Dendritic cell treated with granulocyte-macrophage colony-stimulating factor and Interleukin-4, amounts not matched to agents 40 ng/mL and 50 ng/mL, for 4 days (primary cell): ENCODE measurements around the gene CC2D2B.
"Not testable (repeated sequence)": the region's sequence is repeated elsewhere in the genome, so short reads cannot be mapped to it uniquely, and the experiment has no call there.

Source experiments
- H3K27ac Mint-ChIP-seq: one replicate; pipeline ENCODE4 v1.8.0; 2022; ENCODE audit warnings: mild to moderate bottlenecking, mixed read lengths
- H3K27me3 Mint-ChIP-seq: one replicate; pipeline ENCODE4 v1.8.0; 2022; ENCODE audit warnings: mild to moderate bottlenecking, mixed read lengths
- H3K36me3 Mint-ChIP-seq: one replicate; pipeline ENCODE4 v1.8.0; 2022; ENCODE audit warnings: low read depth, mixed read lengths
- H3K4me1 Mint-ChIP-seq: one replicate; pipeline ENCODE4 v1.8.0; 2022; ENCODE audit warnings: low read depth, mixed read lengths
- H3K4me3 Mint-ChIP-seq: one replicate; pipeline ENCODE4 v1.8.0; 2022; ENCODE audit warnings: mild to moderate bottlenecking, moderate library complexity, mixed read lengths
- H3K9me3 Mint-ChIP-seq: one replicate; pipeline ENCODE4 v1.8.0; 2022; ENCODE audit warnings: mixed read lengths
- intact Hi-C: fragments of 100-400 bp; cut with micrococcal nuclease; formaldehyde crosslinking; loops from one replicate; pipeline ENCODE4 v1.15.0; 2022

CC2D2B gene

DNA sequence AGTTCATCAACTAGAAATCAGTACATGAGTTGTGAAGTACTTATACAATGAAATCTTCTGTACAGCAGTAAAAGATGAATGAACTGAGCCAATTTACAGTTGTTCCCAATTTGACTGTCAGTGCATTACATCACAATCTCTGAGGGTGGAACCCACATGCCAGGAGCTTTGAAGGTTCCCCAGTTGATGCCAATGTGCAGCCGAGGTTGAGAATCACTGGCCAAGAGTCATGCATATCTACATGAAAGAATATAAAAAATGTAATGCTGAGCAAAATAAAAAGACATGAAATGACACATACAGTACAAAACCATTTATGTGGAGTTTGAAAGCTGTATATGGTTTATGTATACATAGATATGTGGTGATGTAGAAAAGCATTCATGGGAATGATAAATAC, 113.6 kb downstream of the CC2D2B start:
- intact Hi-C loops = no loop called here
- Mint-ChIP-seq H3K27me3 (no peaks in the 10 kb centered on the region), H3K9me3 (no peaks in the 10 kb centered on the region), H3K27ac (no peak overlapping the region), H3K4me3 (no peak overlapping the region), H3K4me1 (no peaks in the 10 kb centered on the region), H3K36me3 (no peaks in the 10 kb centered on the region)

DNA sequence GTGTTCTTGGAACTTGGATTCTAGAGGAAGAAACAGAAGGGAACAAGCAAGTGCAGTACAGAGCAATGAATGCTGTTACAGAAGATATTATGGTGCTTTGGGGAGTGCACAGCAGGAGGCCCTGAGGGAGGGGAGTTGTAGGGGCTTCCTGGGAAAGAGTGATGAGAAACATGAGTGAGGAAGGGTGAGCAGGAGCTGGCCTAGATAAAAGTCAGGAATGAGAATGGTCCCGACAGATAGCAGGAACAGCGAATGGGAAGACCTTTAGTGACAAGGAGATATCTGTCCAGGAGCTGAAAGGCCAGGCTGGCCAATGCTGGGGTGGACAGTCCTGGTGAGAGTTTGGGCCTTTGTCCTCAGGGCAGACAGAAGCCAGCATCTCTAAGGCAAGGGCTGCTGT, 115.0 kb downstream of the CC2D2B start:
- Mint-ChIP-seq H3K4me1 (no peaks in the 10 kb centered on the region), H3K27ac (no peak overlapping the region), H3K9me3 (no peaks in the 10 kb centered on the region), H3K36me3 (no peaks in the 10 kb centered on the region), H3K27me3 (no peaks in the 10 kb centered on the region), H3K4me3 (no peak overlapping the region)
- intact Hi-C loops = no loop called here

DNA sequence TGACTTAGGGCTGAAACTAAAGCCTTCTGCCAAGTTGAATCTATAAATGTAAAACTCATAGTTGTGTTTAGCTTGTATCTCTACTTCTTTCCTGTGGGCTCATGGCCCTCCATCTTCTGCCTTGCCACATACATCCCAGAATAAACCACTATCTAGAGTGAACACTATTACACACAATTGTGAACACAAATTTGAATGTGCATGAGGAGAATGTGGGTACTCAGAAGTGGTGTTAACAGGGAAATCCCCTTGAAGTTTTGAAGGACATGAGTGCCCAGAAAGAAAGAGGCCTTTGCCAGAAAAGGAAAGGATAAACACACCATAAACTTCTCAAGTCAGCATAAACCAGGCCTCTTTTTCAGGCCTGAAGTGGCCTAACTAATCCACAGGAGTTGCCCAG, 115.4 kb downstream of the CC2D2B start:
- intact Hi-C loops = no loop called here
- no peaks in the 10 kb centered on the region for H3K4me1 Mint-ChIP-seq

DNA sequence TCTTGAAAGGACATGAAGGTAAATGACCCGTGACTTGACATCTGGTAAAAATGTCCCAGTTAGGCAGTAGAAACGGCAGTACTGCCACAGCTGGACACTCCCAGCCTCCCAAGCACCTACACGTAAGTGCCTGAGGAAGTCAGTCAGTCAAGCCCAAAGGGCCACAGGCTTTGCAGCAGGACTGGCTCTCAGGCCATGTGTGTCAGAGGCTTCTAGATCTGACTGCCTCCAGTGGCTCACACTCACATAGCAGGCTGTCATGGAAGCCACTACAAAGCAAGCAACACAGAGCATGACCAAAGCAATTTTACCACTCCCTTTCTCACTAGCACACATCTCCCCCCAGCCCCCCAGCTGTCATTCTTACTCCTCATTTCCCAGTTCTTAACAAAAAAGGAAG, 117.8 kb downstream of the CC2D2B start:
- H3K4me1 Mint-ChIP-seq = no peaks in the 10 kb centered on the region
- no peaks in the 10 kb centered on the region for H3K9me3 Mint-ChIP-seq
- no peak overlapping the region for H3K27ac Mint-ChIP-seq
- no peak overlapping the region for H3K4me3 Mint-ChIP-seq
- H3K36me3 Mint-ChIP-seq = no peaks in the 10 kb centered on the region
- H3K27me3 Mint-ChIP-seq = no peaks in the 10 kb centered on the region
- intact Hi-C loops = no loop called here

More for the DNA sequence above, 115.4 kb downstream of the CC2D2B start:
- Mint-ChIP-seq H3K4me3 (no peak overlapping the region), H3K36me3 (no peaks in the 10 kb centered on the region), H3K27ac (no peak overlapping the region), H3K9me3 (no peaks in the 10 kb centered on the region), H3K27me3 (no peaks in the 10 kb centered on the region)

DNA sequence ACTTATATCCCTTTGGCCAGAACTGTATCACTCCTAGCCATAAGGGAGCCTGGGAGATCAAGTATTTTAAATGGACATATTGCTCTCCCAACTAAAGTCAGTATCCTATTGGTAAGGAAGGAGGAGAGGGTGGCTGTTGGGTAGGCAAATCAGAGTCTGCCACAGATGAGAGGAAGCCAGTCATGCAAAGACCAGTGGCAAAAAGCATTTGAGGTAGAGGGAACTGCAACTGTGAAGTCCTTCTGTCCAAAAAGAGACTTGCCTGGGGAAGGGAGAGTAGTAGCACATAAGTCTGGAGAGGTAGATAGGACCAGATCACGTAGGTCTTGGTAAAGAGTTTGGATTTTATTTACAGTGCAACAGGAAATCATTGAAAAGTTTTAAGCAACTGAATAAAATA, 126.8 kb downstream of the CC2D2B start:
- intact Hi-C loops = no loop called here
- H3K4me3 Mint-ChIP-seq = no peak overlapping the region
- H3K27me3 Mint-ChIP-seq = peaks cover 2% of the 10 kb centered on the region
- no peak overlapping the region for H3K27ac Mint-ChIP-seq
- H3K4me1 Mint-ChIP-seq = peaks cover 8% of the 10 kb centered on the region
- no peaks in the 10 kb centered on the region for H3K36me3 Mint-ChIP-seq
- no peaks in the 10 kb centered on the region for H3K9me3 Mint-ChIP-seq

DNA sequence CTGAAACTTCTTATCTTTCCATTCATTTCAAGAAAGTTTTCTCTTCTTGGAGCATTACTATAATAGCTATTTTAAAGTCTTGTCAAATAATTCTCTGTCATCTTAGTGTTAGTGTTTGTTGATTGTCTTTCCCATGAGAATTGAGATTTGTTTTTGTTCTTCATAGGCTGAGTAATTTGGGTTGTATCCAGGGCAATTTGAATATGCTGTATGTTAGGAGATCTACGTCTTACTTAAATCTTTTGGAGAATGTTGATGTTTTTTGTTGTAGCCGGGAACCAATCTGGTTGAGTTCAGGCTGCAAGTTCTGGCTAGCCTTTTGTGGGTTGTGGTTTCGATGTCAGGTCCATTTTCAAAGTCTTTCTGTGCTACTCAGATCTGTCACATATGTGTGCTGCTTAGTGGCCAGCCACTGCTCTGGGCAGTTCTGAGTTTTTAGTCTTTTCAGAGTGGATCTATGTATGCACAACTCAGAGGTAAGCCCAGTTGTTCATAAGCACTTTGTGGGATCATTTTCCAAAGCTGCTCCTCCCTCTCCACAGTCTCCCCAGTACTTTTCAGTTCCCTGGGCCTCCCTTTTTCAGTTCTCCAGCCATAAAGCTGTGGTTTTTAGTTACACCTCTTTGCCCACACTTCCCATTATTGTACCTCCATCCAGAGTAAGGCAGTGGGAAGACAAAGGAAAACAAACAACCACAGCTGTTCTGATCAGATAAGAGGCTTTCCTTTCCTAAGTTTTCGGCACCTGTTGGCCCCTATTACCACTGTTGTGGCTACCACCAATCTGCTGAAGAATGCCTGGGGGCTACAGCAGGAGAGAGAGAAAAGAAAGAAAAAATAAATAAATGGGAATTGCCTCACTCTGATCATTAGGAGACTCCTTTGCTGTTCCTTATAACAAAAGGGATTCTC, 131.0 kb downstream of the CC2D2B start:
- Mint-ChIP-seq H3K36me3 (peaks cover under 1% of the 10 kb centered on the region), H3K9me3 (no peaks in the 10 kb centered on the region), H3K27ac (peak overlapping the region; percentile 44), H3K4me1 (peaks cover 14% of the 10 kb centered on the region), H3K4me3 (no peak overlapping the region), H3K27me3 (peaks cover 2% of the 10 kb centered on the region)
- intact Hi-C loops = no loop called here

DNA sequence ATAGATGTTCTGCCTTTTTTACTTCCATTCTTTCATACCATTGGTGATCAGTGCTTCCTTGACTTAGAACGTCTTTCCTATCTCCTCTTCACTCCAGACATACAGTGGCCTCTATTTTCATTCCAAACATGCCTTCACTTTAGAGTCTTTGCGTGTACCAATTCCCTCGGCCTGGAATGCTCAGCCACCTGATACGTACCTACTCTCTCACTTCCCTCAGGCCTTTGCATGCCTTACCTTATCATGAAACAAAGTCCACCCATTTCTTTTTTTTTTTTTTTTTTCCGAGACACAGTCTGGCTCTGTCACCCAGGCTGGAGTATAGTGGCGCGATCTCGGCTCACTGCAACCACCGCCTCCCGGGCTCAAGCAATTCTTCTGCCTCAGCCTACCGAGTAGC, 133.4 kb downstream of the CC2D2B start:
- H3K4me1 Mint-ChIP-seq = peaks cover 20% of the 10 kb centered on the region
- H3K9me3 Mint-ChIP-seq = no peaks in the 10 kb centered on the region
- H3K4me3 Mint-ChIP-seq = no peak overlapping the region
- peaks cover 2% of the 10 kb centered on the region for H3K27me3 Mint-ChIP-seq
- intact Hi-C loops = loop anchor here (5.0 kb wide), 2 partner anchors 46 to 91 kb away; partner anchors contain the start of gene ZNF518A
- H3K36me3 Mint-ChIP-seq = peaks cover 17% of the 10 kb centered on the region
- no peak overlapping the region for H3K27ac Mint-ChIP-seq

DNA sequence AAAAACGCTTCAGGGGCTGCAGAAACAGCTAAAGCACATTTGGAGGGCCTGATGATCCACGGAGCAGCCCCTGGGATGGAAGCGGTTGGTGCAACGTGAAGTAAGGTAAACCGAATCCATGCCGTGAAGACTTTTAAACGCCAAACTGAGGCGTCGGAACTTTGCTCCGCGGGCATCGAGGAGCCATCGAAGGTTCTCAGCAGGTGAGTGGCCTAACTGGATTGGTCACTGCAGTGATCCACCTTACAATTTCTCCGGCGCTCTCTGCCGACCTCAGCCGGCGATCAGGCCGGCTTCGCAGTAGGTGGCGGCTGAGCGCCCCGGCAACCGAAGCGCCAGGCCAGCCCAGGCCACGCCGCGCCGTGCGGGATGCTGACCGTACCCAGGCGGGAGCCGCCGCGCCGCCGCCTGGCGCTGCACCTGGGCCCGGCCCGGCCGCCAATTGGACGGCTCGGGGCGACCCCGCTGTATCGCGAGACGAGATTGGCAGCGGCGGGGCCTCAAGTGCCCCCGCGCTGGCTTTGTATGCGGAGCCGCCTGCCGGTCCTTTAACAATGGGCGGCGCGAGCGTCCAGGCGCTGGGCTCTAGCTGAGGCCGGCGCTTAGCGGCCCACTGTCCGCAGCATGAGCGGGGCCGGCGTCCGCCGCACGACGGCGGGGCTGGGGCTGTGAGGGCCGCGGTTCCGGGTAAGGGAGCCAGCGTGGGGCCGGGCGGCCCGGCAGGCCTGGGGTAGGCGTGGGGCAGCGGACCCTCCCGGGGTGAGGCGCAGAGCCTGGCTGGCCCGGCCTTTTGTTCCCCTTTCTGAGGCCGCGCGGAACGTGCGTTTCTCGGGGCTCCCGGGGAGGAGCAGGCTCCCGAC, 135.5 kb downstream of the CC2D2B start, which contains the start of gene CCNJ:
CCNJ (plus strand) TSS at position 551 of the 860 bp plus-strand sequence. CDS start 811 bp downstream, outside the sequence.
- Mint-ChIP-seq H3K36me3 (peaks cover 38% of the 10 kb centered on the region), H3K4me3 (peak within 1 kb of the TSS; percentile 94), H3K27ac (peak within 1 kb of the TSS; percentile 97), H3K9me3 (no peaks in the 10 kb centered on the region), H3K4me1 (peaks cover 38% of the 10 kb centered on the region), H3K27me3 (no peaks in the 10 kb centered on the region)
- intact Hi-C loops = loop anchor here (5.0 kb wide), 2 partner anchors 44 to 89 kb away; partner anchors contain the start of gene ZNF518A

DNA sequence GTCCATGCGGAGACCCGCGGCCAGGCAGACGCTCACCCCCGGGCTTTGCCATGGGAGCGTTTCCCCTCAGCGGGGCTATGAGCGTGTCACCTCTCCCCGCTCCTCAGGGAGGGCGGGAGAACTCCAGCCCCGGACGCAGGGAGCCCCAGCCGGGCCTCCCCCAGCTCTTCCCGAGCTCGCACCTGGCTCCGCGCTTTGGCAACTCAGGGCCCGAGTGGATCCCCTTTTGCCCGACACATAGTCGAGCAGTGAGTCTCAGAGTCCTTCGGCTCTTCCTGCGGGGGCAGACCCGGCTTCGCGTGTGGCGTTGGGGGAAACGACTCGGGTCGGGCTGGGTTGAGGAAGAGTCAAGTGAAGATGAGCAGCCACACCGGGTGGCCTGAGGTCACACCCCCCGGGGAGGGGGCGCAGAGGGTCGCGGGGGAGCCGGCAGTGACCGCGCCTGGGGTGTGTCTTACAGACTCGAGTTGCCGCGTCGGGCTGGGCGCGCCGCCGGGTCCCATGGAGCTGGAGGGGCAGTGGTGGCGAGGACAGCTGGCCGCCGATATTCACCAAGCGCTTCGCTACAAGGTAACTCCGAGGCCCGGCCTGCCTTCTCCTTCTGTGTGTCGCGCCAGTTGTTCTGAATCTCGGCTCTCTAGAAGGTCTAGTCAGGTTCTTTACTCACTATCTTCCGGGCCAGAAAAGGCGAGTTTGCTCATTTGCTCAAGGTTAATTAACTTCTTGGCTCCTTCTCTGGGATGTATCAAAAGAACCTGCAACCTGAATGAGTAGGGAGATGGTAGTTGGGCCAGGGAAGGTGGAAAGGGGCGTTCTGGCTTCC, 136.3 kb downstream of the CC2D2B start:
- H3K9me3 Mint-ChIP-seq = no peaks in the 10 kb centered on the region
- H3K4me3 Mint-ChIP-seq = peak overlapping the region; percentile 94
- H3K27me3 Mint-ChIP-seq = no peaks in the 10 kb centered on the region
- peak overlapping the region; percentile 97 for H3K27ac Mint-ChIP-seq
- intact Hi-C loops = loop anchor here (5.0 kb wide), 2 partner anchors 43 to 88 kb away; partner anchors contain the start of gene ZNF518A
- H3K4me1 Mint-ChIP-seq = peaks cover 38% of the 10 kb centered on the region
- H3K36me3 Mint-ChIP-seq = peaks cover 47% of the 10 kb centered on the region

DNA sequence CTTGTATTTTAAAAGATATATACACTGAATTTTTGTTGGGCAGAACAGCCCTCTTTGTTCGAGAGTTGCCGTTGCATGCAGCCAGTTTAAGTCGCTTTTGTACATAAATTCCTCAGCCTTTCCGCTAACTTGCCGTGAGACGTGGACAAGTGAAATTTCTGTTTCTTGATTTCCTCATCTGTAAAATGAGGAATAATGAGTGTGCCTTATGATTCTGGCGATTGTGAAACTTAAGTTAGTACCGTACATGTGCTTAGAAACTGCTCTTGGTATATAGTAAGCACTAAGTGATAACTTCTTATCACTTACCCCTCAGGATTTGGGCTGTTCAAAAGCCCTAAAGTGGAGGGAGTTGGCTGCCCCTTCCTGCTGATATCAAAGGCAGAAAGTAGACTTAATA, 137.0 kb downstream of the CC2D2B start:
- peak overlapping the region; percentile 97 for H3K27ac Mint-ChIP-seq

DNA sequence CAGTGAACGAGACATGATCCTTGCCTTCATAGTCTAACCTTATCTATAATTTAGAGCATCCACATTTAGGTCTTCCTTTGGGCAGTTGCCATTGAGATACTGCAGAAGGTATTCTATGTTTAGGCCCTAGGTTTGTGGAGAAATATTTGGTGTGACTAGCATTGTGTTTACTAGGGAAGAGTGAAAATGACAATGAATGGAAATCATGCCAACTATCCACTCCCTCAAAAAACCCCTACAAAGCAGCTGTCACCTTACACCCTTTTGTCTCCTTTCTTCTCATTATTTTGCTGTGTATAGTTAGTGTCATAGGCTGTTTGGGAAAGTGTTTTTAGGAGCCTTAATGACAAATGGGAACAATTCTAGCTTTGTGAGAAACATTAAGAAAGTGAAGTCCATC, 138.8 kb downstream of the CC2D2B start:
- H3K4me3 Mint-ChIP-seq = no peak overlapping the region
- intact Hi-C loops = no loop called here
- H3K36me3 Mint-ChIP-seq = peaks cover 56% of the 10 kb centered on the region
- no peak overlapping the region for H3K27ac Mint-ChIP-seq
- no peaks in the 10 kb centered on the region for H3K9me3 Mint-ChIP-seq
- peaks cover 48% of the 10 kb centered on the region for H3K4me1 Mint-ChIP-seq
- no peaks in the 10 kb centered on the region for H3K27me3 Mint-ChIP-seq

More for the DNA sequence above, 137.0 kb downstream of the CC2D2B start:
- H3K4me1 Mint-ChIP-seq = peaks cover 44% of the 10 kb centered on the region
- no peaks in the 10 kb centered on the region for H3K27me3 Mint-ChIP-seq
- no peaks in the 10 kb centered on the region for H3K9me3 Mint-ChIP-seq
- peak overlapping the region; percentile 94 for H3K4me3 Mint-ChIP-seq
- H3K36me3 Mint-ChIP-seq = peaks cover 53% of the 10 kb centered on the region
- intact Hi-C loops = loop anchor here (5.0 kb wide), 2 partner anchors 43 to 88 kb away; partner anchors contain the start of gene ZNF518A

DNA sequence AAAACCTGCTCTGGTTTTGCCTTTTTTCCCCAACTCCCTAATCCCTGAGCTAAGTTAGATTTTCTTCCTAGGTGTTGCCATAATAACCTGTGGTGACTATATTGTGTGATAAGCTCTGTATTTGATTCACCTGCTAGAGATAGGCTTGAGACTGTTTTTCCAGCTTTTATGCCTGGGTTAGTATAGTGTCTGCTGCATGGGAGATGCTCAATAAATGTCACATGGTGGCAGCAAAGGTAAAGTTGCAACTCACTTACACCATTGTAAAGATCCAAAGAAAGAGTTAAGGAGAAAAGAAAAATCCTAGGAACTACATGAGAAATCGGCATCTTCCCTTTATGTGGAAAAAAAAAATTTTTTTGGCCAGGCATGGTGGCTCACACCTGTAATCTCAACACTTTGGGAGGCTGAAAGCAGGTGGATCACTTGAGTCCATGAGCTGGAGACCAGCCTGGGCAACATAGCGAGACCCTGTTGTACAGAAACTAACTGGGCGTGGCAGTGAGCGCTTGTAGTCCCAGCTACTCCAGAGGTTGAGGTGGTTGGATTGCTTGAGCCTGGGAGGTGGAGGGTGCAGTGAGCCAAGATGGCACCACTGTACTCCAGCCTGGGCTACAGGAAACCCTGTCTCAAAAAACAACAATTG, 139.4 kb downstream of the CC2D2B start:
- peaks cover 62% of the 10 kb centered on the region for H3K36me3 Mint-ChIP-seq
- H3K27ac Mint-ChIP-seq = no peak overlapping the region
- H3K4me3 Mint-ChIP-seq = no peak overlapping the region
- H3K4me1 Mint-ChIP-seq = peaks cover 54% of the 10 kb centered on the region
- H3K27me3 Mint-ChIP-seq = no peaks in the 10 kb centered on the region
- no peaks in the 10 kb centered on the region for H3K9me3 Mint-ChIP-seq
- intact Hi-C loops = no loop called here

DNA sequence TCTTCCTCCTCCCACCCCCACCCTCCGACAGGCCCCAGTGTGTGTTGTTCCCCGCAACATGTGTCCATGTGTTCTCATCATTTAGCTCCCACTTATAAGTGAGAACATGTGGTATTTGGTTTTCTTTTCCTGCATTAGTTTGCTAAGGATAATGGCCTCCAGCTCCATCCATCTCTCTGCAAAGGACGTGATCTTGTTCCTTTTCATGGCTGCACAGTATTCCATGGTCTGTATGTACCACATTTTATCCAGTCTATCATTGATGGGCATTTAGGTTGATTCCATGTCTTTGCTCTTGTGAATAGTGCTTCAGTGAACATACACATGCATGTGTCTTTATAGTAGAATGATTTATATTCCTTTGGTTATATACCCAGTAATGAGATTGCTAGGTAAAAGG, 140.2 kb downstream of the CC2D2B start:
- H3K27ac Mint-ChIP-seq, H3K27me3 Mint-ChIP-seq, H3K4me3 Mint-ChIP-seq, H3K9me3 Mint-ChIP-seq, intact Hi-C loops: not testable (repeated sequence)
- Mint-ChIP-seq H3K4me1 (peaks cover 54% of the 10 kb centered on the region), H3K36me3 (peaks cover 70% of the 10 kb centered on the region)
